ENCODE results near the gene EVPLL.
"Not testable (repeated sequence)": the region's sequence is repeated elsewhere in the genome, so short reads cannot be mapped to it uniquely, and the experiment has no call there.

Gene EVPLL

DNA sequence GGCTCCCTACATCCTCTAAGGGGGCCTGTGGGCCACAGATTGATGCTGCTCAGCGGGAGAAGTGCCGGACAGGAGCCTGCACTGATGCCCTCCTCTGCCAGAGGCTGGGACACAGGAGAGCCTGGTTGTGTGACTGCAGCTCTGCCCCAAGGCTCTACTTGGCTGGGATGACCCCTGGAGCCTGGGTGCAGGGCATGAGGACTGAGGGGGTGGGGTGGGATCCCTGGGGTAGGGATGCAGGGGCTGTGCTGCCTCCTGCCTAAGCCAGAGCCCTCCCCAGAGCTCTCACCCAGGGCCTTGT lies 577 bp downstream of the EVPLL start:
- Histone ChIP-seq H3K27ac (no peak overlapping the region), H4K20me1 (no peaks in the 10 kb centered on the region), H3K4me3 (no peak overlapping the region), H3K36me3 (no peaks in the 10 kb centered on the region), H3K27me3 (peaks cover 17% of the 10 kb centered on the region), H3K9me3 (peaks cover 6% of the 10 kb centered on the region; the same call in 1 of the 2 replicates), H3K4me1 (peaks cover 26% of the 10 kb centered on the region), H3K9ac (no peak overlapping the region), H3K4me2 (peak overlapping the region; percentile 79; the same call in 1 of the 2 replicates)
- TF ChIP-seq Cebpa-rat (IDR thresholded peaks at IDR 0.05), result no peak

DNA sequence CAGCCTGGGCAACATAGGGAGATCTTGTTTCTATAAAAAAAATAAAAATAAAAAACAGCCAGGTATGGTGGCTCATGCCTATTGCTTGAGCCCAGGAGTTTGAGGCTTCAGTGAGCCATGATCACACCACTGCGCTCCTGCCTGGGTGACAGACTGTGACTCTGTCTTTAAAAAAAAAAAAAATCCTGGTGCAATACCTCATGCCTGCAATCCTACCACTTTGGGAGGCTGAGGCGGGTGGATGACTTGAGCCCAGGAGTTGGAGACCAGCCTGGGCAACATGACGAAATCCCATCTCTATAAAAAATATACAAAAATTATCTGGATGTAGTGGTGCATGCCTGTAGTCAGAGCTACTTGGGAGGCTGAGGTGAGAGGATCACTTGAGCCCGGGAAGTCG lies 1.0 kb downstream of the EVPLL start:
- not testable (repeated sequence) for H4K20me1 ChIP-seq, H3K9ac ChIP-seq, H3K4me3 ChIP-seq, H3K4me2 ChIP-seq, H3K27ac ChIP-seq, H3K9me3 ChIP-seq, H3K36me3 ChIP-seq
- Histone ChIP-seq H3K27me3 (peaks cover 17% of the 10 kb centered on the region), H3K4me1 (peaks cover 28% of the 10 kb centered on the region)

DNA sequence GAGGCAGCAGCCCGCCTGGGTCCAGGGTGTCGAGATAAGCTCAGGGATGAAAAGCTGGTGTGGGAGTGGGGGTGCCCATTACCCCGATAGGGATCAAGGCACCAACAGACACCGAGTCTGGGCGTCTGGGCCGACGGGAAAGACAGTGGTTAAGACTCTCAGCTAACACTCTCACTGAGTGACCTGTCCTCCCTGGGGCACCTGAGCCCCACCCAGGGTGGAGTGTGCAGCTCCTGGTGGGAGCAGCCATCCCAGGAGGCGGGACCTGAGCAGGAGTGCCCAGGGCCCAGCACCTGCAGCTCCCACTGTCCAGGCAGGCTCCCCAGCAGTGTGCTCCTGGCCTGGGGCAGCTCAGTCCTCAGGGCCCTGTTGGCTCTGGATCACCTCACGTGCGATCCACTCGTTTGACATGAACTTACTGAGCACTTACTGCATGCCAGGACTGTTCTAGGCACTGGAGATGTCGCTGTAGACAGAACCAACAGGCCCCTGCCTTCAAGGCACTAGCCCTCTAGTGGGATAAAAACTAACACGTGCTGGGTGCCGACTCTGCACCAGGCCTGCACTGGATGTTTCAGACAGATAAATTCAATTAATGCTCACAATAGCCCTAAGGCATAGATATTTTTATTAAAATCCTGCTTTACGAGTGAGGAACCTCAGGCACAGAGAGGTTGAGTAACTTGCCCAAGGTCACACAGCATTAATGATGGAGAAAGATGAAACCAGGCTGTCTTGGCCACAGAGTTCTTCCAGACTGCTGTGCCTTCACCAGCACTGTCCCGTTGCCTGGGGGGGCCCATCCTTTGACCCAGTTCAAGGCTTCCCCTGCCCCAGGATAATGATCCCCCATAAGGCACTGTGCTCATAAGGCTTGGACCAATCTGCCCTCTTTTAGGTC lies 1.9 kb downstream of the EVPLL start:
- no peak for TF ChIP-seq Cebpa-rat (IDR thresholded peaks at IDR 0.05)
- peaks cover 33% of the 10 kb centered on the region for H3K4me1 ChIP-seq
- no peaks in the 10 kb centered on the region for H4K20me1 ChIP-seq
- no peak overlapping the region for H3K27ac ChIP-seq
- no peak overlapping the region for H3K4me3 ChIP-seq
- H3K4me2 ChIP-seq, result no peak overlapping the region
- no peak overlapping the region for H3K9ac ChIP-seq
- peaks cover 17% of the 10 kb centered on the region for H3K27me3 ChIP-seq
- no peaks in the 10 kb centered on the region for H3K36me3 ChIP-seq
- H3K9me3 ChIP-seq, result peaks cover 6% of the 10 kb centered on the region; the same call in 1 of the 2 replicates

DNA sequence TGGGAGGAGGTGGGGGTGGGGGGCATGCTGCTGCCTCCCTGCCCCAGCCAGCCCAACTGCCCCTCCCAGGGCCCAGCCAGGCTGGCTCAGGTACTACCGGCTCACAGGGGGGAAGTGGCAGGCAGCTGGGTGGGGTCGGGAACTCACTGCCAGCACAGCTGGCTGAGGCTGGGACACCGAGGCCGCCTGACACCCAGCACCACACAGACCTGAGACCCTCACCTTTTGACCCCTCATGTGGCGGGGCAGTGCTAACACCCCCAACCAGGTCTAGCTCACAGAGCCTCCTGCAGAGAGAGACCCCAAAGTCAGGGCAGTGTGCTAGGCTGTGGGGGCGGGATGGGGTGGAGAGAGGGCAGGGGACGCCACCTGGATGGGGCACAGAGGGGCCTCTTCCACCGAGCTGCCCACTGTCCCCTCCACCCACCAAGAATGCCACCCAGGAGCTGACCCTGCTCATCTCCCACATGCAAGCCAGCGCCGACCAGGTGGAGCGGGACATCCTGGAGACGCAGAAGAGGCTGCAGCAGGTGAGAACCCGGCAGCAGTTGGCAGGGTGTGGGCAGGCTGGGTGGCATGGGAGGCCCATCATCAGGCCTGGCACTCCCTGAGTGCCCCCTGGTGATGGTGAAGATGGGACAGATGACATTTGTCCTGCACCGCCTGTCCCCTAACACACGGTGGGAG lies 3.0 kb downstream of the EVPLL start:
- Histone ChIP-seq H3K4me2 (no peak overlapping the region), H3K27me3 (peaks cover 17% of the 10 kb centered on the region), H3K4me3 (no peak overlapping the region), H3K4me1 (peaks cover 33% of the 10 kb centered on the region), H3K36me3 (no peaks in the 10 kb centered on the region), H3K9ac (no peak overlapping the region), H4K20me1 (no peaks in the 10 kb centered on the region), H3K9me3 (no peaks in the 10 kb centered on the region), H3K27ac (no peak overlapping the region)
- TF ChIP-seq Cebpa-rat (IDR thresholded peaks at IDR 0.05), result no peak

DNA sequence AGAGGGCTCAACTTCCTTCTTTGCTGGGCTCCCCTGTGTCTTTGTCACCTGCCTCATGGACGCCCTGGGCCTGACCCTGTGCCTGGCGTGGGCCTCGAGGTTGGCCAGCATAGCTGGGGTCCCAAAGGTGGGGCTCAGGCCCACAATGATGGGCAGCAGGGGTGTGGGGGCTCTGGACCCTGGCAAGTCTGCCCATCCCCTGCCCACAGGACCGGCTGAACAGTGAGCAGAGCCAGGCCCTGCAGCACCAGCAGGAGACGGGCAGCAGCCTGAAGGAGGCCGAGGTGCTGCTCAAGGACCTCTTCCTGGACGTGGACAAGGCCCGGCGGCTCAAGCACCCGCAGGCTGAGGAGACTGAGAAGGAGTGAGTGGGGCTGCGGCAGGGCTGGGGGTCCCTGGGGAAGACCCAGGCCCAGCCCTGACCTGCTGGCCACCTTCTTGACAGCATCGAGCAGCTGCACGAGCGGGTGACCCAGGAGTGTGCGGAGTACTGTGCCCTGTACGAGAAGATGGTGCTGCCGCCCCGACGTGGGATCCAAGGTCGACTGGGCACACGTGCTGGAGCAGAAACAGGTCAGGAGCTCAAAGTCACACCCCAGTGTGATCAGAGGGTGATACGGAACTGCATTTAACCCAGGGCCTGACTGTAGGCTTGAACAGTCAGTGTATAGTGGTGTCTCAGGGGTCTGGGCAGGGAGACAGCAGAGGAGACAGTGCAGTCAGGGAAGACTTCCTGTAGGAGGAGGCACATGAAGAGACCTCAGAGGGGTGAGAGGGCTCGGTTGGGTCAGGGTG lies 3.8 kb downstream of the EVPLL start:
- Histone ChIP-seq H3K4me2 (no peak overlapping the region), H3K4me3 (no peak overlapping the region), H4K20me1 (no peaks in the 10 kb centered on the region), H3K27ac (no peak overlapping the region), H3K36me3 (no peaks in the 10 kb centered on the region), H3K9me3 (no peaks in the 10 kb centered on the region), H3K27me3 (peaks cover 17% of the 10 kb centered on the region), H3K9ac (no peak overlapping the region), H3K4me1 (peaks cover 29% of the 10 kb centered on the region)
- no peak for TF ChIP-seq Cebpa-rat (IDR thresholded peaks at IDR 0.05)

DNA sequence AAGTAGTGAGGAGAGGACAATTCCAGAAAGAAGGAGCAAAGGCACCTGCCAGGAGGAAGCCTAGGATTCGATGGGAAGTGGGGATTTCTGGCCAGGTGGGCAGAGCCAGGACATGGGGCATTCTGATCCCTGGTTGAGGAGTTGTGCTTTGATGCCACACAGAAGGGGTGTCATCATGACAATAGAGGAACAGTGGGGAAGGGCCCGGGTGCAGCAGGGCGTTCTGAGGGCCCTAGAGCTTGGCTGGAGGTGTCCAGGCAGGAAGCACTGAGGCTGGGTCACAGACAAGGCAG lies 4.3 kb downstream of the EVPLL start:
- Histone ChIP-seq H3K27me3 (peaks cover 17% of the 10 kb centered on the region), H3K36me3 (no peaks in the 10 kb centered on the region), H3K4me3 (no peak overlapping the region), H3K9ac (no peak overlapping the region), H3K4me1 (peaks cover 23% of the 10 kb centered on the region), H3K4me2 (no peak overlapping the region), H3K27ac (no peak overlapping the region), H4K20me1 (no peaks in the 10 kb centered on the region), H3K9me3 (no peaks in the 10 kb centered on the region)
- no peak for TF ChIP-seq Cebpa-rat (IDR thresholded peaks at IDR 0.05)

DNA sequence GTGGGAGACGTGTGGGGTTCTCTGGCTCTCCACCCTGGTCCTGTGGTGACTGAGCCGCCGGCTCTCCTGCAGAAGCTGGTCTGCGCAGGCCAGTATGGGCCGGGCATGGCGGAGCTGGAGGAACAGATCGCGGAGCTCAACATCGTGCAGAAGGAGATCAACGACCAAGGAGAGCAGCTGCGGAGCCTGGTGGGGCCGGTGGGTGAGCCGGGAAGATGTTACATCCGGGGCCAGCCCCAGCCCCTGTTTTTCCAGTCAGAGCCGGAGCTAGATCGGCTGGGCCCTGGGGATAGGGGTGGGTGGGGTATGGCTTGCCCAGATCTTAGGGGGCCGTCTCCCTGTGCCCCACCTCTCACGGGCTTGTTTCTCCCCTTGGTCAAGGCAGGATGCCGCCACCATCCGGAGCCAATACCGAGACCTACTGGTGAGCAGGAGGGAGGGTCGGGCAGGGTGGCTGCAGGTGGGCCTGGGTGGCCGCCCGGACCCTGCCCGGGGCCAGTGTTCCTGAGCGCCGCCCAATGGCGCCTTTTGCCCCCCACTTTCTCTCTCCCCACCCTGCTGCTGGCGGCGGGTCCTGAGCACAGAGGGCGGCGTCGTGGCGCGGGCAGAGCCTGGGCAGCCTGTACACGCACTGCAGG lies 5.0 kb downstream of the EVPLL start:
- H3K4me1 ChIP-seq, result peaks cover 17% of the 10 kb centered on the region
- no peak overlapping the region for H3K9ac ChIP-seq
- H3K36me3 ChIP-seq, result no peaks in the 10 kb centered on the region
- H3K27me3 ChIP-seq, result peaks cover 17% of the 10 kb centered on the region
- H4K20me1 ChIP-seq, result no peaks in the 10 kb centered on the region
- H3K4me3 ChIP-seq, result no peak overlapping the region
- H3K27ac ChIP-seq, result no peak overlapping the region
- TF ChIP-seq Cebpa-rat (IDR thresholded peaks at IDR 0.05), result no peak
- H3K9me3 ChIP-seq, result no peaks in the 10 kb centered on the region
- H3K4me2 ChIP-seq, result peak overlapping the region; percentile 36; the same call in 1 of the 2 replicates

DNA sequence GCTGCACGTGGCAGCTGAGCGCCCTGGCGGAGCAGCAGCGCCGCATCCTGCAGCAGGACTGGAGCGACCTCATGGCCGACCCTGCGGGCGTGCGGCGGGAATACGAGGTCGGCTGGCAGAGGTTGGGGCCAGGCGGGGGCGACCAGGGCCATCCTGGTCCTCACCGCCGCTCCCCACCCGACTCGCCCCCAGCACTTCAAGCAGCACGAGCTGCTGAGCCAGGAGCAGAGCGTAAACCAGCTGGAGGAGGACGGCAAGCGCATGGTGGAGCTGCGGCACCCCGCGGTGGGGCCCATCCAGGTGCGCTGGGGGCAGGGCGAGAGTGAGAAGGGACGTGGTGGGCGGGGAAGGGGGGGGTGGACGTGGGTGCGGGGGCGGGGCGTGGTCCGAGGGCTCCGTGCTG lies 5.5 kb downstream of the EVPLL start:
- H3K9me3 ChIP-seq, H3K9ac ChIP-seq, H3K36me3 ChIP-seq, H3K27ac ChIP-seq, H3K4me3 ChIP-seq, H4K20me1 ChIP-seq: not testable (repeated sequence)
- peaks cover 17% of the 10 kb centered on the region for H3K27me3 ChIP-seq
- peaks cover 11% of the 10 kb centered on the region for H3K4me1 ChIP-seq
- H3K4me2 ChIP-seq, result peak overlapping the region; percentile 36; the same call in 1 of the 2 replicates

DNA sequence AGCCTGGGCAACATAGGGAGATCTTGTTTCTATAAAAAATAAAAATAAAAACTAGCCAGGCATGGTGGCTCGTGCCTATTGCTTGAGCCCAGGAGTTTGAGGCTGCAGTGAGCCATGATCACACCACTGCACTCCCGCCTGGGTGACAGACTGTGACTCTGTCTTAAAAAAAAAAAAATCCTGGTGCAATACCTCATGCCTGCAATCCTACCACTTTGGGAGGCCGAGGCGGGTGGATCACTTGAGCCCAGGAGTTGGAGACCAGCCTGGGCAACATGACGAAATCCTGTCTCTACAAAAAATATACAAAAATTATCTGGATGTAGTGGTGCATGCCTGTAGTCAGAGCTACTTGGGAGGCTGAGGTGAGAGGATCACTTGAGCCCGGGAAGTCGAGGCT lies 6.7 kb downstream of the EVPLL start:
- H3K4me2 ChIP-seq, H3K27ac ChIP-seq, H3K4me3 ChIP-seq, H4K20me1 ChIP-seq, H3K9me3 ChIP-seq, H3K9ac ChIP-seq, H3K36me3 ChIP-seq: not testable (repeated sequence)
- peaks cover 16% of the 10 kb centered on the region; the same call in 1 of the 2 replicates for H3K4me1 ChIP-seq
- peaks cover 17% of the 10 kb centered on the region for H3K27me3 ChIP-seq

DNA sequence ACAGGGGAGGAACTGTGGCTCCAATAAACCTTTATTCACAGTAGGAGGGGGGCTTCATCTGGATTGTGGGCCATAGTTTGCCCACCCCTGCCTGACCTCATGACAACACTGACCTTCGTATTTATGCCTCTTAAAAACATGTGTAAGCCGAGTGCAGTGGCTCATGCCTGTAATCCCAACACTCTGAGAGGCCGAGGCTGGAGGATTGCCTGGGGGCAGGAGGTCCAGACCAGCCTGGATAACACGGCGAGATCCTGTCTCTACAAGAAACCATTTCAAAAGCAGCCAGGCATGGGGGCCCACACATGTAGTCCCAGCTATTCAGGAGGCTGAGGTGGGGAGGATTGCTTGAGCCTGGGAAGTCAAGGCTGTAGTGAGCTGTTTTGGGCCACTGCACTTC lies 10.0 kb downstream of the EVPLL start:
- H4K20me1 ChIP-seq, H3K9me3 ChIP-seq, H3K27me3 ChIP-seq, H3K9ac ChIP-seq, H3K4me3 ChIP-seq, H3K27ac ChIP-seq, H3K36me3 ChIP-seq, H3K4me2 ChIP-seq: not testable (repeated sequence)
- H3K4me1 ChIP-seq, result peaks cover 31% of the 10 kb centered on the region

DNA sequence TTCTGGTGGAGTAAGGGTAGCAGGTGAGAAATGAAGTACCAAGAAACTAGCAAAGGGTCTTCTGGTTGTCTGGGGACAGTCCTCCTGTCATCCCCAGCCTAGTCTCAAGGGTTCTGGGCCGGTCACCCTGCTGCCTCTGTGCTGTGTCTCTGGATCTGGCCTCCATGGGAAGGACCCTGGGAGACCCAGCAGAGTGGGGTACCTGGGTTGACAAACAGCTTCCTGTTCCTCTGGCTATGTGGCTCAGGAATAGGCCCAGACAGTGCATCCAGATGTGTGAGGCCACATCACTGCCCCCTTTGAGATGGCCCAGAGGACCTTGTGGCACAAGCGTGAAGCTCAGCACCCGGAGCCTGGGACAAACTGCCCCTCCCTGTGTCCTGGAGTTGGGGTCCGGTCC lies 10.7 kb downstream of the EVPLL start:
- H3K4me1 ChIP-seq, result peaks cover 26% of the 10 kb centered on the region
- not testable (repeated sequence) for H3K9ac ChIP-seq, H3K27me3 ChIP-seq, H3K9me3 ChIP-seq, H4K20me1 ChIP-seq, H3K36me3 ChIP-seq, H3K27ac ChIP-seq, H3K4me3 ChIP-seq
- 0 out of 2 replicates have a peak overlapping the region, but pooled peaks have one; percentile 14 for H3K4me2 ChIP-seq

DNA sequence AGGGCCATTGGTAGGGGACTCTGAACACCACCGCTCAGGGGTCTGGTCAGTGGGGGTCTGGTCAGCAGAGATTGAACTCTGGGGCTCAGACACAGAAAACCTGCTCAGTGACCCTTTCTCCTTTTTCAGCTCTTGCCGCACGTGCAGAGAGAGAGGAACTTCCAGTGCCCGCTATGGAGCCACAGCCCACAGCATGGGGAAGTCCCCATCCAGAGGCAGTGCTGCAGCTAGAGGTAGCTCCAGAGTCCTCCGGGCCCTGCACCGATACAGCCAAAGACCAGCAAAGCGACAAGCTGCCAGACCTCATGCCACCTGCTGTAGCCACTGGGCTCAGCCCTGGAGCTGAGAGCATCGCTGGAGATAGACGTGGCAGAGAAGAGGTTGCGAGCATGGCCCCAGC lies 11.2 kb downstream of the EVPLL start:
- not testable (repeated sequence) for H3K27ac ChIP-seq, H3K36me3 ChIP-seq, H3K9me3 ChIP-seq, H4K20me1 ChIP-seq, H3K9ac ChIP-seq, H3K4me3 ChIP-seq, H3K27me3 ChIP-seq
- peaks cover 23% of the 10 kb centered on the region for H3K4me1 ChIP-seq
- 0 out of 2 replicates have a peak overlapping the region, but pooled peaks have one; percentile 14 for H3K4me2 ChIP-seq

DNA sequence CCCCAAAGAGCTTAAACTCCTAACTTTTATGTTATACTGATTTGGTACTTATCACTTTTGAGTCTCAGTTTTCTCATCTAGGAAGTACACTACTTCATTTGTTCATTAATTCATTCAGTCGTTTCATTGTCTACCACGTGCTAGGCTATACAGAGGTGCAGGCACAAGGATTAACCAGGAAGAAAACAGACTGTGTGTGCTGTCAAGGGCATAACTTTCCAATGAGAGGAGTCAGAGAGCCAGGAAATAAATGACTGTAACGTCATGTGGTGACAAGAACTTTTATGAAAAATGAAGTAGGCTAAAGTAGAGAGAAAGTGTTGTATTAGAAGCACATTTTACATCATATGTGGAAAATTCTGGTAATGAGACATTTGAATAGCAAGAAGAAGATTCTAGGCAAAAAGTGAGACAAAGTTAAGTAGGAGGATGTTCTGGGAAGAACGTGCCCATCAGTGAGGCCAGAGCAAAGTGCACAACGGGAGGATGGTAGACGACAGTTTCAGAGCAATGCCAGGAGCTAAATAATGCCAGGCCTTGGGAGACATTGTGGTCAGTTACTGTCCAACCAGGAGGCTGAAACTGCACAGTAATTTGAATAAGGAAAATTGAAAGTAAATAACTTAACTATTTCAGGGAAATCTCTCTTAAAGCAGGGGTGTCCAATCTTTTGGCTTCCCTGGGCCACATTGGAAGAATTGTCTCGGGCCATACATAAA lies 24.5 kb downstream of the EVPLL start:
- not testable (repeated sequence) for H3K9ac ChIP-seq, H3K4me2 ChIP-seq, H4K20me1 ChIP-seq, H3K36me3 ChIP-seq, H3K27ac ChIP-seq, H3K9me3 ChIP-seq, H3K27me3 ChIP-seq, H3K4me1 ChIP-seq, H3K4me3 ChIP-seq

Data from BLaER1 (cell line).